ENCODE measurements around the gene WWTR1. TPM values are rescaled to one million over a fixed set of nuclear protein-coding genes. Genes with fewer than 3 reads are reported as not detected.

The WWTR1 gene
- polyA plus RNA-seq, 1 experiment, result 164 TPM

- Histone ChIP-seq H3K9me3 (ENCODE audit: control insufficient read depth, insufficient read depth, low read length) (no peaks in the 10 kb centered on the region), H3K27ac (ENCODE audit: low read depth, low read length) (no peak overlapping the region), H3K4me3 (ENCODE audit: low read depth, low read length) (no peak overlapping the region), H3K27me3 (ENCODE audit: control insufficient read depth, insufficient read depth, low read length) (peaks cover 5% of the 10 kb centered on the region)
- no peak for DNase-seq (ENCODE audit: low read depth, low spot score)
- ChIA-PET CTCF (no interaction called here), POLR2A (no interaction called here)
- TF ChIP-seq CTCF (IDR thresholded peaks at IDR 0.05; ENCODE audit: low read depth, low read length), result no peak
These were observed 29.2 kb upstream of the WWTR1 start for GRCh38 chr3:149686996-149687395.

- Histone ChIP-seq H3K27me3 (ENCODE audit: control insufficient read depth, insufficient read depth, low read length) (no peaks in the 10 kb centered on the region), H3K9me3 (ENCODE audit: control insufficient read depth, insufficient read depth, low read length) (no peaks in the 10 kb centered on the region), H3K27ac (ENCODE audit: low read depth, low read length) (no peak overlapping the region), H3K4me3 (ENCODE audit: low read depth, low read length) (no peak overlapping the region)
- TF ChIP-seq CTCF (IDR thresholded peaks at IDR 0.05; ENCODE audit: low read depth, low read length), result no peak
- POLR2A ChIA-PET, result no interaction called here
- DNase-seq (ENCODE audit: low read depth, low spot score), result no peak
- CTCF ChIA-PET, result no interaction called here
These were observed 20.6 kb upstream of the WWTR1 start for GRCh38 chr3:149678351-149678950.

- H3K27ac ChIP-seq (ENCODE audit: low read depth, low read length), result no peak overlapping the region
- H3K9me3 ChIP-seq (ENCODE audit: control insufficient read depth, insufficient read depth, low read length), result no peaks in the 10 kb centered on the region
- ChIA-PET CTCF (no interaction called here), POLR2A (no interaction called here)
- H3K27me3 ChIP-seq (ENCODE audit: control insufficient read depth, insufficient read depth, low read length), result no peaks in the 10 kb centered on the region
- no peak overlapping the region for H3K4me3 ChIP-seq (ENCODE audit: low read depth, low read length)
- no peak for DNase-seq (ENCODE audit: low read depth, low spot score)
- TF ChIP-seq CTCF (IDR thresholded peaks at IDR 0.05; ENCODE audit: low read depth, low read length), result no peak
These were observed 15.6 kb upstream of the WWTR1 start for GRCh38 chr3:149673393-149673792.

GRCh38 chr3:149670742-149671492 lies 13.1 kb upstream of the WWTR1 start:
- no peak overlapping the region for H3K4me3 ChIP-seq (ENCODE audit: low read depth, low read length)
- no peaks in the 10 kb centered on the region for H3K27me3 ChIP-seq (ENCODE audit: control insufficient read depth, insufficient read depth, low read length)
- no peak for TF ChIP-seq CTCF (IDR thresholded peaks at IDR 0.05; ENCODE audit: low read depth, low read length)
- no peaks in the 10 kb centered on the region for H3K9me3 ChIP-seq (ENCODE audit: control insufficient read depth, insufficient read depth, low read length)
- POLR2A ChIA-PET, result interaction anchor here (2.2 kb wide), 1 partner anchor 13 kb away, joined by 8 read pairs; the partner anchor contains the start of gene WWTR1
- CTCF ChIA-PET, result interaction anchor here (0.5 to 1.7 kb wide), 5 partner anchors 9 to 179 kb away, joined by 3 to 5 read pairs (median 4); no protein-coding TSS in a partner anchor
- no peak for DNase-seq (ENCODE audit: low read depth, low spot score)
- H3K27ac ChIP-seq (ENCODE audit: low read depth, low read length), result no peak overlapping the region

GRCh38 chr3:149667576-149667975 lies 9.8 kb upstream of the WWTR1 start:
- no peak for DNase-seq (ENCODE audit: low read depth, low spot score)
- ChIA-PET POLR2A (no interaction called here), CTCF (no interaction called here)
- TF ChIP-seq CTCF (IDR thresholded peaks at IDR 0.05; ENCODE audit: low read depth, low read length), result no peak
- Histone ChIP-seq H3K9me3 (ENCODE audit: control insufficient read depth, insufficient read depth, low read length) (no peaks in the 10 kb centered on the region), H3K4me3 (ENCODE audit: low read depth, low read length) (no peak overlapping the region), H3K27me3 (ENCODE audit: control insufficient read depth, insufficient read depth, low read length) (no peaks in the 10 kb centered on the region), H3K27ac (ENCODE audit: low read depth, low read length) (no peak overlapping the region)
